IPS-18c (cell line): ENCODE data around the gene ATP10A.

ENCODE experiments used
- H3K4me3 ChIP-seq: 2 replicates; pipeline ENCODE4 v1.7.0; 2013; ENCODE audit warnings: low read depth, mild to moderate bottlenecking, low read length, moderate library complexity; ENCODE audit not compliant: insufficient read depth
- H3K9me3 ChIP-seq: one replicate; pipeline ENCODE4 v1.6.1; 2013; ENCODE audit warnings: mild to moderate bottlenecking, low read length, moderate library complexity; ENCODE audit not compliant: control insufficient read depth, insufficient read depth

The ATP10A gene

GRCh38 chr15:25793354-25794050, 69.6 kb downstream of the ATP10A start:
- no peak overlapping the region for H3K4me3 ChIP-seq
- no peaks in the 10 kb centered on the region for H3K9me3 ChIP-seq

- no peaks in the 10 kb centered on the region for H3K9me3 ChIP-seq
- no peak overlapping the region for H3K4me3 ChIP-seq
These were observed 71.0 kb downstream of the ATP10A start for GRCh38 chr15:25792128-25792527.

DNA sequence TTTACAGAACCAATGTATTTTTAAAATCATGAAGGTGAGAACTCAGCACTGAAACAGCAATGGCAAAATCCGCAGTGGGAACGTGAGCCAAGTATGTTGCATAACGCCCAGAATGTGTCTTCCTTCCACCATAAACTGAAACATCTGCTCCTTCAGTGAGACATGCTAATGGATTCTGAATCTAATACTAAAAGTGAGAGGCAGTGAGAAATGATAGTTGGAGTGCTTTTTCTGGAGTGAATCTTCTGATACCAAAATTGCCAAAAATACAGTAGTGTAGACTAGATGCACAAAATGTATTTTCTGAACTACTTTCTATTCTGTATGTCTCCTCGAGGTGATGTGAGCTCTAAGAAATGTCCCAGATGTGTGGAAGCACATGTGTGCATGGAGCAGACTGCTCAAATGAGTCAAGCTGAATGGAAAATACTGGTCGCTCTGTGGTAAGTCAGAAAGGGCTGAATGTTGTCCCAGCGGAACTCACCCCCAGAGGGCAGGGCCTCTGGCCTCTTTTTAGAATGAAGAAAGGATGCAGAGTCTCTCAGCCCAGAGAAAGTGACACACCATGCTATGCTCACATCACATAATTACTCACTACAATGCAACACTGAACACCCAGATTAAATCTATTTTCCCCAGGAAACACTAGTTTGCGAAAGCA, 73.0 kb downstream of the ATP10A start:
- H3K4me3 ChIP-seq = no peak overlapping the region
- no peaks in the 10 kb centered on the region for H3K9me3 ChIP-seq

DNA sequence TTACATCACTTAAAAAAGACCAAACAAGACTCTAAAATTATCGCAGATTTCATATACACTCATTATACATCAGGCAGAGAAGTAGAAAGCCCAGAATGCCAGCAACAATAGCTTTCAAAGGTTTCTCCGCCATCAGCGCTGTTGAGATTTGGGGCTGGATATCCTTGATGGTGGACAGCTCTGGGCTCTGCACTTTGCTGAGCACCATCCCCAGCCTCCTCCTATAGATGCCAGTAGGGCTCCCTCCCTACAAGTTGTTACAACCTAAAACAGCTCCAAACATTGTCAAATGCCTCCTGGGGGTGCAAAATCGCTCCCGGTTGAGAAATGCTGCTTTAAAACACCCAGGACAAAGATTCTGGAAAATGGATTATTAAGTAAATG, 73.5 kb downstream of the ATP10A start:
- Histone ChIP-seq H3K9me3 (no peaks in the 10 kb centered on the region), H3K4me3 (no peak overlapping the region)

DNA sequence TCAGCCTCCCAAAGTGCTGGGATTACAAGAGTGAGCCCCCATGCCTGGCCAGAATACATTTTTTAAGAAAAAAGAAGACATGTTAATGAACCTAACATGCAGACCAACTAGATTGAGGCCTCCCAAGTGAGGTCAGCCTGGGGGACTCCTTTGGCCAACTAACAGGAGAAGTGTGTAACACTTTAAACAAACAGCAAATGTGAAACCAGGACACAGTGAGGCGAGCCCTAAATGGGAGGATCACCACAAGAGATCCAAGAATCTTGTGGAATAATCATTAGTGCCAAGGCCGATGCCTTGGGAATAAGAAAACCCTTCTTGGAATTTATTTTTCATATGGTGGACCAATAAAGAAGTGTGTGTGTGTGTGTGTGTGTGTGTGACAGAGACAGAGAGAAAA, 73.9 kb downstream of the ATP10A start:
- Histone ChIP-seq H3K4me3 (no peak overlapping the region), H3K9me3 (no peaks in the 10 kb centered on the region)

DNA sequence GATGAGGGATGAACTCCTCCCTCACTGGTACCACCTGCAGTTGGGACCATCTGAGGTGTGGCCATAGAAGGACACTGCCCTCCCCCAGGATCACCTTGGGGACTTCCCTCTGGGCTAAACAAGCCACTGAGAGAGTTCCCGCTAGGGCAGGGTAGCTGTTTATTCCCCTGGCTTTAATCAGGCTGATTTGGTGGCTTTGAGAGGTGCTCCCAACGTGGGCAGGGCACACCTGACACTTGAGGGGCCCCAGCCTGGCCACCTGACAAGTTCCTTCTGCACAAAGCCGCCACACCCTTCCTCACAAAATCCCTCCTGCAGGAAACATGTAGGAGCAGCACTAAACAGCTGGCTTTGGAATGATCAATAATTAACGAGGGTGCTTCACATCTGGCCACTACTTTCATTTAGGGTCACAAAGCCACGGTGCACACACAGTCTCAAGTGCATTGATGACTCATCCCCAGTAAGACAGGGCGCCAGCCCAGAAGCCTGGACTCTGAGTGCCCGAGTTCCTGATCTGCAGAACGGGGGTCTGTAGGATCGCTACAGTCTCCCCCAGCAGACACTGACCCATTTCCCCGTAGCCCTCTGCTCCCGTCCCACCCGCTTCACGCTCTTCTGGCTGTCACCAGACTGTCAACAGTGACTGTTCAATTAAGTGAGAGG, 75.1 kb downstream of the ATP10A start:
- Histone ChIP-seq H3K4me3 (no peak overlapping the region), H3K9me3 (no peaks in the 10 kb centered on the region)

- H3K9me3 ChIP-seq = no peaks in the 10 kb centered on the region
- no peak overlapping the region for H3K4me3 ChIP-seq
These were observed 75.7 kb downstream of the ATP10A start for GRCh38 chr15:25787381-25787780.

DNA sequence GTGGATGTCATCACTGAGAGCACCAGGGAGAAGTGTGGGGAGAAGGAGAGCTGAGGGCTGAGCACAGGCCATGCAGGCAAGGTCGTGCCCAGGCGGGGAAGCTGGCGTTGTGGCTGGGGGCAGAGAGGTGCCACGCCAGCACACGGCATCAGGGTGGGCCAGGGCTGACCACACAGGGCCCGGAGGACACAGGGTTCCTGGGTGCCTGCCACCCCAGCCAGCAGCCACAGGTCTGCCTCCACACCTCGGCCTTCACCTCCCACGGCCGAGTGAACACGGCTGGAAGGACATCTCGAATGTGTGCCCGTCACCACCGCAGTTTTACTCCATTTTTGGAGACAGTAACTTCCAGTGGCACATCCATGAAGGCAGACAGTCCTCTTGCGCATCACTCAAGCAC, 77.1 kb downstream of the ATP10A start:
- H3K4me3 ChIP-seq = no peak overlapping the region
- no peaks in the 10 kb centered on the region for H3K9me3 ChIP-seq

DNA sequence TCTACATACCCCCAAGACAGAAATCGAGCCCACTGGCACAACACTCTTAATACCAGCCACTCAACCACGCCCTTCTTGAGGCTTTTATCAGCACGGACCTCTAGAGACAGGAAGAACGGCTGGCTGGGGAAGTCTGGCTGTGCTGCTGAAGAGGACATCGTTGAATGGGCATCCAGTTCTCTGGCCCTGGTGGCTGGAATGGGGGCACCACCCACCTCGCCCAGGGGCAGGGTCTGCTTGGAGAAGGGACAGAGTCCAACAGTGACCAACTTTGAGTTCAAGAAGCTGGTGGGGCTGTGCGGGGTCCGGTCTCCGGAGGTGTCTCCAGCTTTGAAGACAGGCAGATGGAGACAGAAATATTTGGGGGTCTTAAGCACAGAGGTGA, 77.5 kb downstream of the ATP10A start:
- H3K4me3 ChIP-seq = no peak overlapping the region
- no peaks in the 10 kb centered on the region for H3K9me3 ChIP-seq

DNA sequence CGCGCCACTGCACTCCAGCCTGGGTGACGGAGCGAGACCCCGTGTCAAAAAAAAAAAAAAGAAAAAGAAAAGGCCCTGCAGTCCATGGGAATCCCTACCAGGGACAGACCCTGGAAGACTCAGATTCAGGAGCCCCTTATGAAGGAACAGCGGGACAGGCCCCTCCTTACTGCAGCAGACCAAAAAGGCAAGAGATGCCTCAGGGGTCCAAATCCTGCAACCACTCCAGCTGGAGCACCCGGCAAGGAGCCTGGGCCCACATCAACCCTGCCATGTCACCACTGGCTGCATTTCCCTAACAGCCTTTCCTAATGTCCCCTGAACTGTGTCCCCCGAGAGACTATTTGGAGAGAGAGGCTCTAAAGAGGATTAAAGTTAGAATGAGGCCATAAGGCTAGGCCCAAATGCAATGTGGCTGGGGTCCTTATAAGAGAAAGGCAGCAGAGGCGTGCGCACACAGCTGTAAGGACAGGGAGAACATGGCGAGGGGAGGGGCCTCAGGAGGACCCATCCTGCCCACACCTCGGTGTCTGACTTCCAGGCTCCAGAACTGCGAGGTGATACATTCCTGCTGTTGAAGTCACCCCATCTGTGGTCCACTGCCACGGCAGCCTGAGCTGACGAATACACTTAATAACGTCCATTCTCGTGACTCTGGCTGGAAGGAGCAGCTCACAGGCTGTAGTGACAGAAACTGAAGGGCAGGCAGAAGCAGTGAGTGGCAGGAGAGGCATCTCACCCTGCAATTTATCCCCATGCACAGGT, 78.1 kb downstream of the ATP10A start:
- Histone ChIP-seq H3K4me3 (no peak overlapping the region), H3K9me3 (no peaks in the 10 kb centered on the region)

DNA sequence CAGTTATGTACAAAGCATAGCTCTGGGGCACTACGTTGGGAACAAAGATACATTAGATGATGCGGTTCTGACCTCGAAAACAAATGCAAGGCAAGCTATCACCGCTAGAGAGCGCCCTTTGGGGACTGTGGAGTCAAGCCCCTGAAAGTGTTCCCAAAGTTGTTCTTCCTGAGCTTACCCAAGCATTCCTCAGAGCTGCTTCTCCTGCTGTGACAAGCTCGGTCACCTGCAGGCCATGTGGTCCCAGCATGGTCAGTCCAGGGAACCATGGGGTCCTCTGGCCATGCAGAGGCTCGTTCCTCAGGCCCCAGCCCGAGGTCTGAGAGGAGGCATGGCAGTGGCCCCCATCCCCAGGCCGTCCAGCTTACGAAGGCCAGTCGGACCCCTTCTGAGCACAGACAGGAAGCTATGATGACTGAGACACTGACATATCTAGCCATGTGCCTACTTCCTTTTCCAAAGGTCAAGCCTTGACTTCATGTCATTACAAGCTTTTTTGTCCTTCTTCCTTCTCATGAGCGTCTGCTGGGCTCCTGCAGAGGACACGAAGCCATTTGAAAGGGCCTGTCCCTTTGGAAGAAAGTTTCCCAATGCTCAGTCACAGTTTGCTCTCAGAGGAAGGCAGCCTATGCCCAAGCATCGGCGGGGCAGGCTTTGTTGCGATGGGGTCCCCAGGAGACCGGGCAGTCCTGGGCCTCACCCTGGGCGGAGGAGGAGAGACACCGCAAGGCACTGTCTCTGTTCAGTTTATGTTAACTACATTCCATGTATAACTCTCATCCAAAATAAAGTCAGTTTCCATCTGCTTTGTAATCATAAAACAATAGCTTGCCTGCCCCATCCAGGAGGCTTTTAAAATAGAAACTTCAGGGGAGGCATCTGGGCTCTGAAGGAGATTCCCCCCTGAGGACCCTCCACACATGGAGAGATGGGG, 79.3 kb downstream of the ATP10A start:
- Histone ChIP-seq H3K9me3 (no peaks in the 10 kb centered on the region), H3K4me3 (no peak overlapping the region)

DNA sequence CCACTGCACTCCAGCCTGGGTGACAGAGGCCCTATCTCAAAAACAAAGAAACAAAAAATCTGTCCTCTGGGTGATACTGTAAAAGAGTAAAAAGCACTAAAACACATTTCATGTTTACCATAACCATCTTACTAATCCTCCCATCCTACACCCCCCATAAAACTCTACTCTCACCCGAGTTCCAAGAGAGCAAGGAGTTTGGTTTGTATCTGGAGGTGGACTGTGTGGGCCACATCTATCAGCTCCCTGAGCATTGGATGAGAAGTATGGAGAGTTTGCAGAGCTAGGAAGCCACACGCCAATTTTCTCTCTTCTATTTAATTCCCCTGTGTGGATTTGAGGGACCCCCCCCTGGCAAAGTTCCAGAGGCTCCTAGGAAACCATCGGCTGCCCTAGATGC, 80.0 kb downstream of the ATP10A start:
- Histone ChIP-seq H3K9me3 (no peaks in the 10 kb centered on the region), H3K4me3 (no peak overlapping the region)

DNA sequence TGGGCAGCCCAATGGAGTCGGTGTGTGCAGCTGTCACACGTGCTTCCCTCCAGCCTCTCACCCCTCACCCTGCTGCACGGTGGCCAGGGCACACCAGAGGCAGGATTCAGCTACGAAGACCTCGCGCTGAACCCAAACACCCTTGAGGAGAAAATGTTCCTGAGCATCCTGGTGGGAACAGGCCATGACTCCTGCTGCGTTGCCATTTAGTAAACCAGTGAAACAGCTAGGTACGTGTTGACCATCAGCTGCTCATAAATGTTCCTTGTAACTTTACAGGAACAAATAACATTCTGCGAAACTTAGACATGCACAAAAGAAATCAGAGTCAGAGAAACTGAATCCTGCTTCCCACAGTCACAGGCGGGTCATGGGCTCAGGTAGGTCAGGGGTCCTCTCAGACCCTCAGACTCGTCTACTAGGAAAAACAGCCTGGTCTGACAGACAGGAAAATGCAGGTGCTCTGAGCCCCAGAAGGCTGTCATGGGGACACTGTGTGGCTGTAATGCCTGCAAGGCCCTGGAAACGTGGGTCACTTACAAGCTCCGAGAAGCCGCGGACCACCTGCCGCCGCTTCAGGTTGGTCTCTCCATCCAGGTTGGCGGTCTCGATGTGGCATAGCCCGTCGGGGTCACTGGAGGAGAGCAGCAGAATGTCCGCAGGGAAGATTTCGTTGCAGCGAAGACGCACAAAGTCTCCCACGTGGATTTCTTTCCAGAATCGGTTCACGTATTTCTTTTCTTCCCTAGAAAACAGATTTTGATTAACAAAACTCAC, 82.5 kb downstream of the ATP10A start:
- Histone ChIP-seq H3K4me3 (no peak overlapping the region), H3K9me3 (no peaks in the 10 kb centered on the region)

- H3K4me3 ChIP-seq = no peak overlapping the region
- H3K9me3 ChIP-seq = no peaks in the 10 kb centered on the region
These were observed 85.0 kb downstream of the ATP10A start for GRCh38 chr15:25778161-25778560.

DNA sequence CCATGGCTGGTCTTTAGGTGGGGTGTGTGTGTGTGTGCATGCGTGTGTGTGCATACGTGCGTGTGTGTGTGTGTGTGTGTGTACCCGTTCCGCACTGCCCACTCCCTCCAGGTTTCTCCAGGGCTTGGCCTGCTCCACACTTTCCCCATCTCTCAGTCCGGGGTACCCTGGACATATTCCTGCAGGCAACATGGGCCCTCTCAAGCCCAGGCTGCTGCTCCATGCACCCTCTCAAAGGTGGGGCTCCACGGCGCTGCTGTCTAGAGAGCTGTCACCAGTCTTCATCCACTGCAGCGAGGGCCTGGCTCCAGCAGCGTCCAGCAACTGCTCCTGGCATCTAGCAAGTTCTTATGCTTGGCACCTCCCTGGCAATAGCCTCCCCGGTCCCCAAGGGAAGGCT, 86.1 kb downstream of the ATP10A start:
- H3K9me3 ChIP-seq = no peaks in the 10 kb centered on the region
- no peak overlapping the region for H3K4me3 ChIP-seq

DNA sequence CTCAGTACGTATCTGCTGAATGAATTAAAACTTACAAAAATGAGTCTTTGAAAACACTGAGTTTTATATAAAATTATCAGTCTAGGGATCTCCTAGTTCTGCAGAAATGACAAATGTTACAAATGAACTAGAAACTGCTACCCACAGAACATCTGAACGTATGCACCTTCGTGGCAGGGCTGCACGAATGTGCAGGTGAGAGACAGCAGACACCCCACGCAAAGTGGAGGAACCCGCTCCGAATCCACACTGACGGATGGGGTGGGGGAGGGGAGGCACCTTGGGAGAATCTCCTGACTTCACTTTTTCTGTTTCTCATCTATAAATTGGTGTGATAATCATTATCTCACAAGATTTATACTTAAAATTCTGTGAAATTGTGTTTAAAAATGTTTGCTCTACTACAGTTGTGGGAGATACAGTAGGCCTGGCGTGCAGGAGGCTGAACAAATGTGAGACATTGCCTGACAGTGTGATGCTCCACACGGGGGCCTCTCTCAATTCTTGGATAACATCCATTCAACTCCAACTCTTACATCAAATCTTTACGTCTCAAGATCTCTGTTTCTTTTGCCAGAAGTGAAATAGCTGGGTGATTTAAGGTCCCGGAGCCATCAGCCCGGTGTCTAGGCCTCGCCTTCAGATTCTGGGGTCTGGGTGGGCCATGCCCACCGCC, 86.9 kb downstream of the ATP10A start:
- no peak overlapping the region for H3K4me3 ChIP-seq
- no peaks in the 10 kb centered on the region for H3K9me3 ChIP-seq
